Memory B cell (primary cell): ENCODE measurements around the gene CADM3.

ENCODE experiments used
- ATAC-seq: fragments of 150-1000 bp; cut with Tn5 transposase; 2 replicates; pipeline ENCODE4 v1.10.0; 2021; ENCODE audit warnings: low read depth, mild to moderate bottlenecking, moderate library complexity
- DNase-seq, 2 donors: peaks; one replicate each; pipeline ENCODE4 v3.0.0; 2022; ENCODE audit warnings: low spot score in 2 of 2
- H3K27ac Mint-ChIP-seq: one replicate; pipeline ENCODE4 v1.8.0; 2022; ENCODE audit warnings: mild to moderate bottlenecking, moderate library complexity, mixed read lengths
- H3K27me3 Mint-ChIP-seq: one replicate; pipeline ENCODE4 v1.8.0; 2022; ENCODE audit warnings: mixed read lengths
- H3K36me3 Mint-ChIP-seq: one replicate; pipeline ENCODE4 v1.8.0; 2022; ENCODE audit warnings: mild to moderate bottlenecking, mixed read lengths
- H3K4me1 Mint-ChIP-seq: one replicate; pipeline ENCODE4 v1.8.0; 2022; ENCODE audit warnings: mixed read lengths
- H3K4me3 Mint-ChIP-seq: one replicate; pipeline ENCODE4 v1.8.0; 2022; ENCODE audit warnings: mild to moderate bottlenecking, moderate library complexity, mixed read lengths
- H3K9me3 Mint-ChIP-seq: one replicate; pipeline ENCODE4 v1.8.0; 2022; ENCODE audit warnings: mixed read lengths

Gene CADM3

GRCh38 chr1:159229260-159229885, 58.0 kb downstream of the CADM3 start:
- no peaks in the 10 kb centered on the region for H3K4me1 Mint-ChIP-seq
- H3K9me3 Mint-ChIP-seq, result no peaks in the 10 kb centered on the region
- no peak overlapping the region for H3K4me3 Mint-ChIP-seq
- no peak overlapping the region for H3K27ac Mint-ChIP-seq
- DNase-seq (no peak), ATAC-seq (no peak)
- H3K27me3 Mint-ChIP-seq, result peaks cover 10% of the 10 kb centered on the region
- no peaks in the 10 kb centered on the region for H3K36me3 Mint-ChIP-seq

- ATAC-seq (no peak), DNase-seq (no peak)
- no peaks in the 10 kb centered on the region for H3K9me3 Mint-ChIP-seq
- H3K27me3 Mint-ChIP-seq, result peaks cover 12% of the 10 kb centered on the region
- no peaks in the 10 kb centered on the region for H3K4me1 Mint-ChIP-seq
- H3K4me3 Mint-ChIP-seq, result no peak overlapping the region
- peaks cover 1% of the 10 kb centered on the region for H3K36me3 Mint-ChIP-seq
- no peak overlapping the region for H3K27ac Mint-ChIP-seq
Observed at GRCh38 chr1:159229896-159230295, 58.5 kb downstream of the CADM3 start.

- H3K9me3 Mint-ChIP-seq, result no peaks in the 10 kb centered on the region
- peaks cover 7% of the 10 kb centered on the region for H3K27me3 Mint-ChIP-seq
- ATAC-seq (no peak), DNase-seq (no peak)
- no peak overlapping the region for H3K4me3 Mint-ChIP-seq
- H3K27ac Mint-ChIP-seq, result no peak overlapping the region
- no peaks in the 10 kb centered on the region for H3K4me1 Mint-ChIP-seq
- peaks cover 2% of the 10 kb centered on the region for H3K36me3 Mint-ChIP-seq
Observed at GRCh38 chr1:159239551-159240220, 68.3 kb downstream of the CADM3 start.

- Mint-ChIP-seq H3K27me3 (peaks cover 18% of the 10 kb centered on the region), H3K4me3 (no peak overlapping the region), H3K4me1 (peaks cover 2% of the 10 kb centered on the region), H3K27ac (no peak overlapping the region), H3K36me3 (peaks cover 2% of the 10 kb centered on the region), H3K9me3 (peaks cover 11% of the 10 kb centered on the region)
- no peak for ATAC-seq
- DNase-seq, result no peak
Observed at GRCh38 chr1:159247266-159247665, 75.9 kb downstream of the CADM3 start.

GRCh38 chr1:159248311-159248710, 76.9 kb downstream of the CADM3 start:
- Mint-ChIP-seq H3K9me3 (peaks cover 11% of the 10 kb centered on the region), H3K36me3 (peaks cover 2% of the 10 kb centered on the region), H3K4me1 (peaks cover 2% of the 10 kb centered on the region), H3K4me3 (no peak overlapping the region), H3K27me3 (peaks cover 21% of the 10 kb centered on the region), H3K27ac (no peak overlapping the region)
- DNase-seq, result no peak
- no peak for ATAC-seq

GRCh38 chr1:159250638-159251216, 79.3 kb downstream of the CADM3 start:
- peaks cover 2% of the 10 kb centered on the region for H3K36me3 Mint-ChIP-seq
- no peak overlapping the region for H3K4me3 Mint-ChIP-seq
- H3K9me3 Mint-ChIP-seq, result peaks cover 8% of the 10 kb centered on the region
- peaks cover 22% of the 10 kb centered on the region for H3K27me3 Mint-ChIP-seq
- DNase-seq (no peak), ATAC-seq (no peak)
- peaks cover 2% of the 10 kb centered on the region for H3K4me1 Mint-ChIP-seq
- H3K27ac Mint-ChIP-seq, result no peak overlapping the region
